ENCODE data around the gene FAF1. TPM values are rescaled to one million over a fixed set of nuclear protein-coding genes. Genes with fewer than 3 reads are reported as not detected.

FAF1 gene
- total and polyA plus RNA-seq, 2 donors (not counting 3 experiments of a cell fraction or from before 2014, with no cell fraction given), result 9.0 to 57.6 TPM

- dilution Hi-C loops (cut with MboI; ENCODE audit: extremely low pct_ligation_motif_present, low sequenced_read_pairs), result no loop called here
- CTCF ChIA-PET, result interaction anchor here (0.7 to 2.0 kb wide), 2 partner anchors 9 to 13 kb away, joined by 3 to 5 read pairs; no protein-coding TSS in a partner anchor
- Histone ChIP-seq H3K36me3 (ENCODE audit: control insufficient read depth in 2 of 2, extremely low read depth in 1 of 2, insufficient read depth in 2 of 2, low read length in 2 of 2) (no peaks in the 10 kb centered on the region), H3K4me1 (ENCODE audit: control insufficient read depth, extremely low read depth, insufficient read depth, low read length) (no peaks in the 10 kb centered on the region), H2AFZ (ENCODE audit: low read depth, low read length) (no peak overlapping the region), H3K9me1 (replicated peaks; ENCODE audit: control insufficient read depth, extremely low read depth, insufficient read depth, low read length) (no peaks in the 10 kb centered on the region), H3K4me2 (ENCODE audit: insufficient read depth, low read length) (no peak overlapping the region), H3K27me3 (ENCODE audit: control insufficient read depth in 2 of 2, insufficient read depth in 2 of 2, low read length in 2 of 2) (no peaks in the 10 kb centered on the region), H3K27ac (ENCODE audit: insufficient read depth, low read depth, low read length) (no peak overlapping the region), H3K9ac (replicated peaks; ENCODE audit: extremely low read depth, insufficient read depth, low read length) (no peak overlapping the region), H3K79me2 (ENCODE audit: control insufficient read depth, insufficient read depth, low read length) (no peaks in the 10 kb centered on the region), H3K4me3 (replicated peaks in 1 of 3; ENCODE audit: insufficient read depth in 1 of 3, low read depth in 1 of 3, low read length in 3 of 3) (no peak overlapping the region), H3K9me3 (replicated peaks; ENCODE audit: control insufficient read depth, insufficient read depth, low read length) (no peaks in the 10 kb centered on the region), H4K20me1 (replicated peaks; ENCODE audit: control insufficient read depth, extremely low read depth, insufficient read depth, low read length) (no peaks in the 10 kb centered on the region)
- BruUV-seq (replicated peaks), result no TSS peak
- intact Hi-C loops (cut with micrococcal nuclease), result no loop called here
- FAIRE-seq (no peak), DNase-seq (ENCODE audit: low read depth, low spot score) (no peak)
- POLR2A ChIA-PET, result interaction anchor here (0.5 kb wide), 1 partner anchor 44 kb away, joined by 3 read pairs; no protein-coding TSS in a partner anchor
- TF ChIP-seq JUN (IDR thresholded peaks at IDR 0.05; ENCODE audit: borderline replicate concordance, insufficient read depth, insufficient read length, low read depth), result no peak
- TF ChIP-seq MYC (IDR thresholded peaks at IDR 0.05; ENCODE audit: low read depth, low read length), result no peak
- TF ChIP-seq FOS (IDR thresholded peaks at IDR 0.05; ENCODE audit: borderline replicate concordance, insufficient read depth, low read length), result no peak
- no peak for TF ChIP-seq GATA2 (IDR thresholded peaks at IDR 0.05; ENCODE audit: insufficient read depth, insufficient read length, low read depth, low read length)
- TF ChIP-seq CTCF (IDR thresholded peaks at IDR 0.05; ENCODE audit: extremely low read depth in 1 of 2, insufficient read depth in 1 of 2, low read depth in 1 of 2, low read length in 2 of 2), result no peak
- TF ChIP-seq POLR2A (IDR thresholded peaks at IDR 0.05; ENCODE audit: low read depth, low read length), result no peak
- TF ChIP-seq POLR2AphosphoS5 (IDR thresholded peaks at IDR 0.05; ENCODE audit: insufficient read depth, low read depth, low read length), result no peak
- TF ChIP-seq EZH2 (IDR thresholded peaks at IDR 0.05; ENCODE audit: borderline replicate concordance, low read depth, low read length, severe bottlenecking), result no peak
- TF ChIP-seq, protein P1, sequence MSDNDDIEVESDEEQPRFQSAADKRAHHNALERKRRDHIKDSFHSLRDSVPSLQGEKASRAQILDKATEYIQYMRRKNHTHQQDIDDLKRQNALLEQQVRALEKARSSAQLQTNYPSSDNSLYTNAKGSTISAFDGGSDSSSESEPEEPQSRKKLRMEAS (IDR thresholded peaks at IDR 0.05; ENCODE audit: insufficient read depth, insufficient read length), result no peak
Observed at GRCh38 chr1:50595874-50596273, 364.2 kb downstream of the FAF1 start.
